Adrenal gland (tissue), 5 donors: ENCODE results near the gene CXCR5.

Experiments used
- POLR2A ChIP-seq, 2 donors: fragments of 450-650 bp; IDR thresholded peaks; one replicate each; pipeline ENCODE4 v1.6.1; 2017; ENCODE audit warnings: antibody characterized with exemption in 2 of 2, mild to moderate bottlenecking in 2 of 2, moderate library complexity in 1 of 2
- TF ChIP-seq, protein P1 (sequence below), 6 experiments: fragments of 450-650 bp in 4 of 6; fragments of 200-600 bp in 2 of 6; sonication (generic) in 1 of 6; IDR thresholded peaks; 1 replicate in 5 of 6; 2 replicates in 1 of 6; pipeline versions ENCODE4 v1.5.1 to v1.8.0; 2016 to 2021; ENCODE audit warnings: antibody characterized with exemption in 6 of 6, mild to moderate bottlenecking in 2 of 6, moderate library complexity in 1 of 6
- donor health status: DM: no; HTN: no; CAD: no.

DNA sequence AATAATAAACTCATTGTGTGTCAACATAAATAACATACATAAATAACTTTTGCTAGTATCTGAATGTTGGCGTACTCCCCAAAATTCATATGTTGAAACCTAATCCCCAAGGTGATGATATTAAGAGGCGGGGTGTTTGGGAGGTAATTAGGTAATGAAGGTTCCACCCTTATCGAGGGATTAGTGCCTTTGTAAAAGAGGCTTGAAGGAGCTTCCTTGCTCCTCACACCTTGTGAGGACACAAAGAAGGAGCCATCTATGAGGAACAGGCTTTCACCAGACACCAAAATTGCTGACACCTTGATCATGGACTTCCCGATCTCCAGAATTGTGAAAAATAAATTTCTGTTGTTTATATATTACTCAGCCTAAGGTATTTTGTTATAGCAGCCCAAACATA lies 33.9 kb upstream of the CXCR5 start:
- TF ChIP-seq, protein P1, sequence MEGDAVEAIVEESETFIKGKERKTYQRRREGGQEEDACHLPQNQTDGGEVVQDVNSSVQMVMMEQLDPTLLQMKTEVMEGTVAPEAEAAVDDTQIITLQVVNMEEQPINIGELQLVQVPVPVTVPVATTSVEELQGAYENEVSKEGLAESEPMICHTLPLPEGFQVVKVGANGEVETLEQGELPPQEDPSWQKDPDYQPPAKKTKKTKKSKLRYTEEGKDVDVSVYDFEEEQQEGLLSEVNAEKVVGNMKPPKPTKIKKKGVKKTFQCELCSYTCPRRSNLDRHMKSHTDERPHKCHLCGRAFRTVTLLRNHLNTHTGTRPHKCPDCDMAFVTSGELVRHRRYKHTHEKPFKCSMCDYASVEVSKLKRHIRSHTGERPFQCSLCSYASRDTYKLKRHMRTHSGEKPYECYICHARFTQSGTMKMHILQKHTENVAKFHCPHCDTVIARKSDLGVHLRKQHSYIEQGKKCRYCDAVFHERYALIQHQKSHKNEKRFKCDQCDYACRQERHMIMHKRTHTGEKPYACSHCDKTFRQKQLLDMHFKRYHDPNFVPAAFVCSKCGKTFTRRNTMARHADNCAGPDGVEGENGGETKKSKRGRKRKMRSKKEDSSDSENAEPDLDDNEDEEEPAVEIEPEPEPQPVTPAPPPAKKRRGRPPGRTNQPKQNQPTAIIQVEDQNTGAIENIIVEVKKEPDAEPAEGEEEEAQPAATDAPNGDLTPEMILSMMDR (IDR thresholded peaks at IDR 0.05) = no peak
- no peak for TF ChIP-seq POLR2A (IDR thresholded peaks at IDR 0.05)
